Nephron progenitor cell (in vitro differentiated cells): Measurements from ENCODE around the gene KCNE4.
A peak's percentile ranks its signal among the peaks of the same experiment; 100 is the strongest.

ENCODE experiments used
- DNase-seq: peaks from one replicate; pipeline ENCODE4 v3.0.0; 2021
- H3K27ac Mint-ChIP-seq: 2 replicates; pipeline ENCODE4 v1.8.0; 2021; ENCODE audit warnings: mild to moderate bottlenecking, moderate library complexity, mixed read lengths
- H3K27me3 Mint-ChIP-seq: 2 replicates; pipeline ENCODE4 v1.8.0; 2021; ENCODE audit warnings: mild to moderate bottlenecking, low read depth, mixed read lengths; ENCODE audit not compliant: poor library complexity
- H3K36me3 Mint-ChIP-seq: 2 replicates; pipeline ENCODE4 v1.8.0; 2021; ENCODE audit warnings: low read depth, mixed read lengths
- H3K4me1 Mint-ChIP-seq: 2 replicates; pipeline ENCODE4 v1.8.0; 2021; ENCODE audit warnings: mixed read lengths
- H3K4me3 Mint-ChIP-seq: 2 replicates; pipeline ENCODE4 v1.8.0; 2021; ENCODE audit warnings: mild to moderate bottlenecking, moderate library complexity, mixed read lengths
- H3K9me3 Mint-ChIP-seq: 2 replicates; pipeline ENCODE4 v1.8.0; 2021; ENCODE audit warnings: mild to moderate bottlenecking, moderate library complexity, mixed read lengths
- TF ChIP-seq, protein P1 (sequence below): fragments of 200-600 bp; sonication (generic); IDR thresholded peaks from 2 replicates; pipeline ENCODE4 v1.5.0; 2021; ENCODE audit warnings: antibody characterized with exemption

KCNE4 gene

GRCh38 chr2:223047260-223047761 is 4.7 kb upstream of the KCNE4 start:
- TF ChIP-seq, protein P1, sequence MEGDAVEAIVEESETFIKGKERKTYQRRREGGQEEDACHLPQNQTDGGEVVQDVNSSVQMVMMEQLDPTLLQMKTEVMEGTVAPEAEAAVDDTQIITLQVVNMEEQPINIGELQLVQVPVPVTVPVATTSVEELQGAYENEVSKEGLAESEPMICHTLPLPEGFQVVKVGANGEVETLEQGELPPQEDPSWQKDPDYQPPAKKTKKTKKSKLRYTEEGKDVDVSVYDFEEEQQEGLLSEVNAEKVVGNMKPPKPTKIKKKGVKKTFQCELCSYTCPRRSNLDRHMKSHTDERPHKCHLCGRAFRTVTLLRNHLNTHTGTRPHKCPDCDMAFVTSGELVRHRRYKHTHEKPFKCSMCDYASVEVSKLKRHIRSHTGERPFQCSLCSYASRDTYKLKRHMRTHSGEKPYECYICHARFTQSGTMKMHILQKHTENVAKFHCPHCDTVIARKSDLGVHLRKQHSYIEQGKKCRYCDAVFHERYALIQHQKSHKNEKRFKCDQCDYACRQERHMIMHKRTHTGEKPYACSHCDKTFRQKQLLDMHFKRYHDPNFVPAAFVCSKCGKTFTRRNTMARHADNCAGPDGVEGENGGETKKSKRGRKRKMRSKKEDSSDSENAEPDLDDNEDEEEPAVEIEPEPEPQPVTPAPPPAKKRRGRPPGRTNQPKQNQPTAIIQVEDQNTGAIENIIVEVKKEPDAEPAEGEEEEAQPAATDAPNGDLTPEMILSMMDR, result no peak
- Mint-ChIP-seq H3K36me3 (no peaks in the 10 kb centered on the region), H3K4me3 (no peak overlapping the region), H3K4me1 (peaks cover 43% of the 10 kb centered on the region), H3K27ac (no peak overlapping the region), H3K9me3 (no peaks in the 10 kb centered on the region), H3K27me3 (peaks cover 13% of the 10 kb centered on the region)
- DNase-seq, result no peak

DNA sequence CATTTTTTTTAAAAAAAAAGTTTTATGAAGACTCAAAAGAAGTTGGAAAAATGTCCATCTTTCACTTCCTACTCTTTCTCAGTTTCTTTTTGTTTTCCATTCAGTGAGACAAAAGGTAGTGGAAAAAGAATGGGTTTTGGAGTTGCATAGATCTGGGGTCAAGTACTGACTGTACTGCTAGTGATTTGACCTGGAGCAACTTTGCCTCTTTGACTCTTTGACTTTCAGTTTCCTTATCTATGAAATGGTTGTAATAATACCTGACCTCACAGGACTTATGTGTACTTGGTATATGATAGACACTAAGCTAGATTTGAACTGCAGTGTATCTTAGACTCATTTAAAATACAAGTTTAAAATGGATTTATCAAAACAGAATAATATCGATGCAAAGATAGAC is 3.5 kb upstream of the KCNE4 start:
- H3K4me1 Mint-ChIP-seq, result peaks cover 45% of the 10 kb centered on the region
- H3K27me3 Mint-ChIP-seq, result peaks cover 16% of the 10 kb centered on the region
- no peaks in the 10 kb centered on the region for H3K36me3 Mint-ChIP-seq
- no peaks in the 10 kb centered on the region for H3K9me3 Mint-ChIP-seq
- H3K4me3 Mint-ChIP-seq, result no peak overlapping the region
- no peak overlapping the region for H3K27ac Mint-ChIP-seq
- TF ChIP-seq, protein P1, result no peak
- no peak for DNase-seq

GRCh38 chr2:223049356-223049755 is 2.6 kb upstream of the KCNE4 start:
- Mint-ChIP-seq H3K4me1 (peaks cover 54% of the 10 kb centered on the region), H3K27me3 (peaks cover 19% of the 10 kb centered on the region), H3K27ac (no peak overlapping the region), H3K9me3 (no peaks in the 10 kb centered on the region), H3K36me3 (no peaks in the 10 kb centered on the region), H3K4me3 (no peak overlapping the region)
- TF ChIP-seq, protein P1, result no peak
- DNase-seq, result no peak

- Mint-ChIP-seq H3K9me3 (no peaks in the 10 kb centered on the region), H3K4me1 (peaks cover 59% of the 10 kb centered on the region), H3K4me3 (no peak overlapping the region), H3K36me3 (no peaks in the 10 kb centered on the region), H3K27ac (no peak overlapping the region), H3K27me3 (peaks cover 19% of the 10 kb centered on the region)
- no peak for DNase-seq
- TF ChIP-seq, protein P1, result no peak
Observed at GRCh38 chr2:223050188-223050587, 1.8 kb upstream of the KCNE4 start.

DNA sequence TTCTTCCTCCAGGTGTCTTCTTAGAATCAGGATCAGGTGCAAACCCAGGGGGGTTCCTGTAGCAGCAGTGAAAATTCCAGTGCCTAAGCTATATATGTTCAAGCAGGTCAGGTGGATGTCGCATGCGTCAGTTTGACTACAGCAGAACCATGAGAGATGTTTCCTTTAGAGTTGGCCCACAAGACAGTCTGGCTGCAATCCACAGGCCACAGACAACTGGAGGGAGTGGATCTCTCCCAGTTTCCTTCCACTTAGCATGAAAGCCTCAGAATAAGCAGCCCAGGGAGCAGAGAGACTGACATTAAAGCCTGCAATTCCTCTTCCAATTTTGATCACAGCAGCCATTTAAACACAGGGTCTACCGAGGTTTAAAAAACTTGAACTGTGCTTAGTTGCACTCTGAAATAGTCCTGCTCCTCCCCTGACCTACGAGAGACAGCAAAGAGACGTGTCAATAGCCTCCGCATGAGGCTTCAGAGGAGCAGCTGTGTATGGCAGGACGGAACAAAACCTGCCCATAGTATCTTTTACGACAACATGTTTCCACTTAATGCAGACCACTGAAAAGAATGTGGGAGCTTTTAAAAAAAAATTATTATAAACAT is 988 bp upstream of the KCNE4 start:
- Mint-ChIP-seq H3K27ac (peak overlapping the region; percentile 85), H3K27me3 (peaks cover 16% of the 10 kb centered on the region), H3K4me3 (peak overlapping the region; percentile 47), H3K36me3 (no peaks in the 10 kb centered on the region), H3K4me1 (peaks cover 67% of the 10 kb centered on the region), H3K9me3 (no peaks in the 10 kb centered on the region)
- TF ChIP-seq, protein P1, result no peak
- DNase-seq, result no peak
